H1 (cell line): ENCODE data around the gene ARMC9. TPM values are rescaled to one million over a fixed set of nuclear protein-coding genes. Genes with fewer than 3 reads are reported as not detected.

ENCODE experiments used
- CTCF ChIA-PET: fragments of 300-600 bp; sonication (Branson Sonifier 250); formaldehyde crosslinking; loops from one replicate; lab custom pipeline; 2021; ENCODE audit not compliant: partially characterized antibody; lab: Charles Lee
- POLR2A ChIA-PET: fragments of 300-600 bp; sonication (Branson Sonifier 250); formaldehyde crosslinking; loops from one replicate; lab custom pipeline; 2021; ENCODE audit warnings: inconsistent platforms; ENCODE audit not compliant: partially characterized antibody; lab: Charles Lee
- DNase-seq, 2 experiments: peaks; one replicate each; pipeline versions ENCODE4 v3.0.0 to v3.0.0-alpha.2; 2010 to 2022; ENCODE audit warnings: low spot score in 2 of 2, low read depth in 1 of 2, mixed read lengths in 1 of 2
- FAIRE-seq: peaks from 2 replicates; lab custom pipeline; 2011; peaks lifted over from hg19 to GRCh38; lab: Jason Lieb, UNC
- H2AFZ ChIP-seq: 2 replicates; pipeline ENCODE4 v1.8.1; 2012; ENCODE audit warnings: low read length, inconsistent platforms
- H2AK5ac ChIP-seq: 2 replicates; pipeline ENCODE4 v1.6.1; 2013; ENCODE audit warnings: low read depth, low read length
- H2BK120ac ChIP-seq: replicated peaks from 2 replicates; pipeline ENCODE3; 2013; ENCODE audit warnings: low read depth, low read length, inconsistent platforms
- H2BK12ac ChIP-seq: 2 replicates; pipeline ENCODE4 v1.6.1; 2013; ENCODE audit warnings: low read depth, low read length
- H2BK15ac ChIP-seq: 2 replicates; pipeline ENCODE4 v1.6.1; 2013; ENCODE audit warnings: low read length
- H2BK20ac ChIP-seq: 2 replicates; pipeline ENCODE4 v1.6.1; 2013; ENCODE audit warnings: low read length
- H2BK5ac ChIP-seq: 2 replicates; pipeline ENCODE4 v1.6.1; 2013; ENCODE audit warnings: low read depth, low read length
- H3K14ac ChIP-seq: 2 replicates; pipeline ENCODE4 v1.6.1; 2013; ENCODE audit warnings: inconsistent platforms; ENCODE audit not compliant: insufficient read length
- H3K18ac ChIP-seq: 2 replicates; pipeline ENCODE4 v1.6.1; 2013; ENCODE audit warnings: low read length; ENCODE audit errors: extremely low read depth
- H3K23ac ChIP-seq: 2 replicates; pipeline ENCODE4 v1.6.1; 2013; ENCODE audit warnings: inconsistent platforms; ENCODE audit not compliant: insufficient read length
- H3K23me2 ChIP-seq: 2 replicates; pipeline ENCODE4 v1.6.1; 2013; ENCODE audit warnings: low read depth, low read length
- H3K27ac ChIP-seq: 2 replicates; pipeline ENCODE4 v1.6.1; 2011; ENCODE audit warnings: low read depth, low read length, inconsistent platforms
- H3K27me3 ChIP-seq, 4 experiments: replicated peaks in 1 of 4; 1 replicate in 1 of 4; 2 replicates in 3 of 4; pipeline versions ENCODE4 v1.6.1 to v1.8.1; 2011 to 2013; ENCODE audit warnings: low read length in 3 of 4, mild to moderate bottlenecking in 3 of 4, inconsistent platforms in 2 of 4, mixed read lengths in 2 of 4, moderate library complexity in 1 of 4; ENCODE audit not compliant: control insufficient read depth in 3 of 4, insufficient read depth in 3 of 4; ENCODE audit errors: extremely low read depth in 1 of 4
- H3K36me3 ChIP-seq, 4 experiments: 2 replicates each; pipeline versions ENCODE4 v1.6.1 to v1.8.1; 2011 to 2013; ENCODE audit warnings: mild to moderate bottlenecking in 4 of 4, low read length in 3 of 4, moderate library complexity in 2 of 4, control low read depth in 1 of 4, inconsistent platforms in 1 of 4; ENCODE audit not compliant: insufficient read depth in 4 of 4, control insufficient read depth in 2 of 4
- H3K4ac ChIP-seq: replicated peaks from 2 replicates; pipeline ENCODE3; 2013; ENCODE audit warnings: low read length, low read depth, mixed read lengths, inconsistent platforms; ENCODE audit not compliant: insufficient read length
- H3K4me1 ChIP-seq, 4 experiments: replicated peaks in 1 of 4; 1 replicate in 1 of 4; 2 replicates in 3 of 4; pipeline versions ENCODE4 v1.6.1 to v1.8.1; 2011 to 2013; ENCODE audit warnings: low read length in 3 of 4, inconsistent platforms in 2 of 4, mixed read lengths in 1 of 4; ENCODE audit not compliant: insufficient read depth in 4 of 4, control insufficient read depth in 3 of 4
- H3K4me2 ChIP-seq, 2 experiments: 2 replicates each; pipeline versions ENCODE4 v1.6.1 to v1.8.1; 2011 to 2013; ENCODE audit warnings: low read depth in 2 of 2, low read length in 2 of 2, control low read depth in 1 of 2, inconsistent platforms in 1 of 2, mild to moderate bottlenecking in 1 of 2; ENCODE audit not compliant: insufficient read depth in 1 of 2
- H3K4me3 ChIP-seq, 4 experiments: fragments of 200-600, 300-600 bp in 1 of 4; sonication (generic), shearing (Covaris generic), sonication (Bioruptor Twin) in 1 of 4; 2 replicates each; pipeline versions ENCODE4 v1.5.1 to v1.8.1; 2011 to 2016; ENCODE audit warnings: low read length in 4 of 4, low read depth in 3 of 4, control low read depth in 2 of 4, inconsistent platforms in 2 of 4, mild to moderate bottlenecking in 2 of 4, mixed read lengths in 1 of 4, moderate library complexity in 1 of 4; ENCODE audit not compliant: insufficient read depth in 2 of 4; ENCODE audit errors: extremely low read depth in 1 of 4
- H3K56ac ChIP-seq: replicated peaks from 2 replicates; pipeline ENCODE3; 2013; ENCODE audit warnings: low read depth, mild to moderate bottlenecking, mixed read lengths, low read length, inconsistent platforms; ENCODE audit not compliant: insufficient read length
- H3K79me1 ChIP-seq: 2 replicates; pipeline ENCODE4 v1.6.1; 2013; ENCODE audit warnings: low read depth, low read length, control low read depth
- H3K79me2 ChIP-seq, 2 experiments: 2 replicates each; pipeline versions ENCODE4 v1.6.1 to v1.8.1; 2012 to 2013; ENCODE audit warnings: low read length in 2 of 2, mild to moderate bottlenecking in 2 of 2, inconsistent platforms in 1 of 2; ENCODE audit not compliant: insufficient read depth in 2 of 2, control insufficient read depth in 1 of 2
- H3K9ac ChIP-seq, 4 experiments: replicated peaks in 1 of 4; 1 replicate in 1 of 4; 2 replicates in 3 of 4; pipeline versions ENCODE4 v1.6.1 to v1.8.1; 2011 to 2013; ENCODE audit warnings: low read depth in 3 of 4, low read length in 3 of 4, control low read depth in 2 of 4, mild to moderate bottlenecking in 2 of 4, moderate library complexity in 2 of 4, inconsistent platforms in 1 of 4; ENCODE audit errors: extremely low read depth in 1 of 4
- H3K9me3 ChIP-seq, 2 experiments: 2 replicates each; pipeline versions ENCODE4 v1.6.1 to v1.8.1; 2012 to 2013; ENCODE audit warnings: mild to moderate bottlenecking in 2 of 2, moderate library complexity in 2 of 2, control low read depth in 1 of 2, inconsistent platforms in 1 of 2, low read depth in 1 of 2, low read length in 1 of 2, mixed read lengths in 1 of 2; ENCODE audit not compliant: insufficient read depth in 2 of 2
- H4K20me1 ChIP-seq, 2 experiments: replicated peaks in 1 of 2; 2 replicates each; pipeline versions ENCODE3 to v1.8.1; 2011 to 2013; ENCODE audit warnings: inconsistent platforms in 2 of 2, low read length in 2 of 2, mild to moderate bottlenecking in 1 of 2; ENCODE audit not compliant: insufficient read depth in 2 of 2, control insufficient read depth in 1 of 2
- H4K5ac ChIP-seq: 2 replicates; pipeline ENCODE4 v1.6.1; 2013; ENCODE audit warnings: low read length, low read depth, mixed read lengths, inconsistent platforms; ENCODE audit not compliant: insufficient read length
- H4K8ac ChIP-seq: 2 replicates; pipeline ENCODE4 v1.8.0; 2013; ENCODE audit warnings: mild to moderate bottlenecking, moderate library complexity, low read length, inconsistent platforms; ENCODE audit not compliant: insufficient read depth; ENCODE audit errors: extremely low read depth
- H4K91ac ChIP-seq: replicated peaks from 2 replicates; pipeline ENCODE3; 2013; ENCODE audit warnings: low read length, mixed read lengths, inconsistent platforms; ENCODE audit not compliant: insufficient read length
- CBX5 ChIP-seq: fragments of 300-800, 300-1000 bp; sonication (generic); IDR thresholded peaks from 2 replicates; pipeline ENCODE4 v1.7.1; 2016; ENCODE audit warnings: antibody characterized with exemption, low read length, low read depth
- JUN ChIP-seq: IDR thresholded peaks from 2 replicates; pipeline ENCODE4 v1.6.1; 2011; ENCODE audit warnings: low read depth, mild to moderate bottlenecking, improper control_type of control experiment, low read length
- POLR2A ChIP-seq, 2 experiments: IDR thresholded peaks; 1 replicate in 1 of 2; 2 replicates in 1 of 2; pipeline ENCODE4 v1.6.1; 2011; ENCODE audit warnings: low read depth in 2 of 2, low read length in 2 of 2, mild to moderate bottlenecking in 2 of 2; ENCODE audit errors: control extremely low read depth in 1 of 2
- SP4 ChIP-seq: IDR thresholded peaks from 2 replicates; pipeline ENCODE4 v1.6.1; 2012; ENCODE audit warnings: low read length, inconsistent platforms
- USF2 ChIP-seq: IDR thresholded peaks from 2 replicates; pipeline ENCODE4 v1.6.1; 2011; ENCODE audit warnings: low read length, improper control_type of control experiment
- WGBS, 2 experiments: shearing (Covaris generic) in 1 of 2; methylation state at CpG; one replicate each; pipeline versions ENCODE4 v1.1.6 to v1.1.7; 2013 to 2015; ENCODE audit warnings: low lambda C conversion rate in 2 of 2, mixed read lengths in 2 of 2, inconsistent platforms in 1 of 2, low coverage in 1 of 2, missing lambda C conversion rate in 1 of 2; ENCODE audit not compliant: insufficient replicate concordance in 2 of 2, insufficient coverage in 1 of 2, insufficient read length in 1 of 2; ENCODE audit errors: extremely low coverage in 1 of 2, missing lambda C conversion rate in 1 of 2; 5-methylcytosine and 5-hydroxymethylcytosine counted together
- polyA plus RNA-seq, 7 experiments: library from polyadenylated mRNA; depleted of rRNA in 3 of 7; stranded (reverse) in 5 of 7; unstranded in 2 of 7; fragments of >200 nt in 5 of 7; fragments of 200-250 nt in 2 of 7; gene quantifications; 1 replicate in 5 of 7; 2 replicates in 1 of 7; 4 replicates in 1 of 7; pipeline versions ENCODE4 v1.2.1 to v1.2.3, GENCODE V29; 2011 to 2013; ENCODE audit warnings: missing spikeins in 2 of 7, mixed read lengths in 2 of 7
- total RNA-seq: library from RNA; stranded (reverse); fragmentation: NEBNext Ultra II Directional; extraction: Animal tissue kit (Norgen Biotek cat#: 25700); gene quantifications from 2 replicates; pipeline ENCODE4 v1.2.1, GENCODE V29; 2021

Gene ARMC9
- total and polyA plus RNA-seq, 2 of the 8 experiments (the other 6 are each of a cell fraction or from before 2014, with no cell fraction given) = 23.2 to 36.1 TPM

- H3K4me2 ChIP-seq = no peak overlapping the region
- ChIA-PET POLR2A (interaction anchor here (1.0 to 1.6 kb wide), 3 partner anchors 13 to 128 kb away, joined by 3 to 4 read pairs (median 3); partner anchors contain the start of gene NCL), CTCF (interaction anchor here (0.6 to 3.6 kb wide), 14 partner anchors 8 to 110 kb away, joined by 3 to 17 read pairs (median 4); no protein-coding TSS in a partner anchor)
- H3K9ac ChIP-seq = no peak overlapping the region
- H3K23me2 ChIP-seq = no peaks in the 10 kb centered on the region
- no peaks in the 10 kb centered on the region for H3K79me2 ChIP-seq
- no peaks in the 10 kb centered on the region for H3K79me1 ChIP-seq
- H4K91ac ChIP-seq = no peak overlapping the region
- H3K18ac ChIP-seq = no peak overlapping the region
- 94% methylated on average over 11 of the region's 11 CpGs; no CpG with 5 or more reads in 1 of the 2 experiments for WGBS, 2 experiments
- no peak overlapping the region for H2BK5ac ChIP-seq
- H3K36me3 ChIP-seq = peaks cover 0 to 4% (median 3%) of the 10 kb centered on the region in 4 experiments; a peak in 2 of 8 replicates
- no peak overlapping the region for H3K27ac ChIP-seq
- no peak overlapping the region for H3K4ac ChIP-seq
- H3K27me3 ChIP-seq = no peaks in the 10 kb centered on the region
- H3K4me1 ChIP-seq = peaks cover 0 to 3% (median 1%) of the 10 kb centered on the region in 4 experiments; a peak in 2 of 7 replicates
- H3K9me3 ChIP-seq = no peaks in the 10 kb centered on the region
- H2AFZ ChIP-seq = no peak overlapping the region
- no peak overlapping the region for H4K5ac ChIP-seq
- no peak overlapping the region; the same call in 1 of the 2 replicates for H4K8ac ChIP-seq
- FAIRE-seq = no peak
- no peak overlapping the region for H2BK12ac ChIP-seq
- H3K14ac ChIP-seq = no peak overlapping the region
- H3K56ac ChIP-seq = no peak overlapping the region
- no peak for TF ChIP-seq JUN
- no peak for TF ChIP-seq CBX5
- TF ChIP-seq SP4 = no peak
- TF ChIP-seq POLR2A (IDR thresholded peaks at IDR 0.05; ENCODE audit: control extremely low read depth in 1 of 2, low read depth in 2 of 2, low read length in 2 of 2) = no peak
- no peak for TF ChIP-seq USF2
- DNase-seq = no peak
- no peak overlapping the region for H3K23ac ChIP-seq
- no peak overlapping the region for H2BK120ac ChIP-seq
- no peaks in the 10 kb centered on the region for H4K20me1 ChIP-seq
- no peak overlapping the region for H2AK5ac ChIP-seq
- no peak overlapping the region for H2BK15ac ChIP-seq
- H3K4me3 ChIP-seq = no peak overlapping the region
- H2BK20ac ChIP-seq = no peak overlapping the region
These were observed 137.8 kb downstream of the ARMC9 start for GRCh38 chr2:231336236-231336635.
